Daoy (cell line): ENCODE data around the gene BACH2. TPM values are rescaled to one million over a fixed set of nuclear protein-coding genes. Genes with fewer than 3 reads are reported as not detected.
"Not testable (repeated sequence)": the region's sequence is repeated elsewhere in the genome, so short reads cannot be mapped to it uniquely, and the experiment has no call there.

Source experiments
- DNase-seq: peaks from one replicate; pipeline ENCODE4 v3.0.0-alpha.2; 2015; ENCODE audit warnings: low read depth
- total RNA-seq: library from RNA; depleted of rRNA; stranded (reverse); fragments of >200 nt; shearing (Covaris generic); gene quantifications from 2 replicates; pipeline ENCODE4 v1.2.3, GENCODE V29; 2014

The BACH2 gene
- total RNA-seq, 1 experiment from 2014 or later: 0.46 TPM

DNA sequence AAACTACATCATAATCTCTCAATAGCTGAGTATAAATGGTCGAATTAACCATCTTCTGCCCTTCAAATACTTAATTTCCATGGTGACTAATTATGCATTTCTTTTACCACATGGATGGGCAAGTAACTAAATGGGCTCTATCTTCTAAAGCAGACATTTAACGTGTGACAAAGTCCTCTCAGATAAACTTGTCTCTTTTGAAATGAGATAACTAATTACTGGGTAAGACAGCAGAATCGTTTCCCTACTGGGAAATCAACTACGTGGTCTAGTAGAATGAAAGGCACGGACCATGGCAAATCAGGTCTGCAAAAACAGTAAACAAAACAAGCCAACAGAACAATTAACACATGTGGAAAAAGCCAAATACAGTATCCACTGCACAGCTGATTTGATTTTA is 137.7 kb downstream of the BACH2 start:
- DNase-seq: no peak

DNA sequence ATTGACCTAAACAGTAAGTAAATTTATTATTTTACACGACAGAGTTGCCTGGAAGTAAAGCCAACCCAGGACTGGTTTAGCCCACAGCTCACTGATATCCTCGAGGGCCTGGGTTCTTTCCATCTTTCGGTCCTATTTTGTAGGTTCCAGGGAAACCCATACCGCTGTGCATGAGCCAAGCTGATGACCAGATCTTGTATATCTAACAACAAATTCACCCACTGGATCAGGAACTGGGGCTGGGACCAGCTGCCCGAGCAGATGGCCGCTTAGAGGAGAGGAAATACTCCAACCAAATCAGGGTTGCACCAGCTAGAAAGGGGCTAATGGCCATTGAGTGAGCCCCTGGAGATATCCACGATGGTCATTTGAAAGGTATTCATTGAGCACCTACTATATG is 139.2 kb downstream of the BACH2 start:
- DNase-seq: no peak

DNA sequence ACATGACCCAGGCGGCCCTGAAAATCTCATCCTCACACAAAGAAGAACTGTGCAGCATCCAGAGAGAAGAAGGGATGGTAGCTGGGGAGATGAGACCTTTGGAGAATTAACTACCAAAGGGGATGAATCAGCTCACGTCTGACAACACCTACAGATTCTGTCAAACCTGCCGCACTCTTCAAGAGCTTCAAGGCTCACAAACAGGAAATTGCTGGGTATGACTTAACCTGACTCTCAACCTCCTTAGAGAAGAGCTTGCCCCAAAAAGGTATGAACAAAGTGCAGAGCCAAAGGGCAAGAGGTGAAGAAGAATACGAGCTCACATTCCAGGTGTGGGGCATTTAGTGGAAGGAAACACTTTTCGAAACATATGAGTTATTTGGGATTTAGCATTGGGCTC is 139.8 kb downstream of the BACH2 start:
- DNase-seq: no peak

DNA sequence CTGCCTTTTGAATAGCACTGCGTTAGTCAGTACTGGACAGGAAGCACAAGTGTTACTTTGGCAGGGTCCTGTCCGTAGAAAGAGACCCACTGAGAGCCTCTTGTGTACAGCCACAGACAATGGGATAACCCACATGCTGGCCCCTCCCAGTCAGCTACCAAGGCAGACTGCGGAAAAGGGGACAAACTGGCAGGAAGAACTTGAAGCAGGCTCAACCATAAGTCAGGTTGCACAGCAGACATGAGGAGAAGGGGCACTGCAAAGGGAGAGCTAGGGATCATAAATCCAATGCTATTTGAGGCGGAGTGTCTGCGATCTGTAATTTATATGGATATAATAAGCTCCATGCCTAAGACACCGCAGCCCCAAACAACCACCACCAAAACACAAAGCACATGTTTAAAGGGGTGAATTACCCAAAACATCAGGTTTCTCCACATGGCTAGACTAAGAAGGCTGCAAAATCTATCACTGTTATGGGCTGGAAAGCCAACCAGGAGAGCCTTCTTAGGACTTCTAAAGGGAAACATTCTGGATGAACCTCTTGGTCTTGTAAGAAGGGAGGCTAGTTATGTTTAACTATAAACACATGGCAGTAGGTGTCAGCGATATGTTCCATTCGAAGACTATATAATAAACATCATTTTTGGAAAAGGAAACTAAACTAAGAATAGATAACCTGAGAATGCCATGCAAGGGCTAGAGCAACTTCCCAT is 141.7 kb downstream of the BACH2 start:
- no peak for DNase-seq

DNA sequence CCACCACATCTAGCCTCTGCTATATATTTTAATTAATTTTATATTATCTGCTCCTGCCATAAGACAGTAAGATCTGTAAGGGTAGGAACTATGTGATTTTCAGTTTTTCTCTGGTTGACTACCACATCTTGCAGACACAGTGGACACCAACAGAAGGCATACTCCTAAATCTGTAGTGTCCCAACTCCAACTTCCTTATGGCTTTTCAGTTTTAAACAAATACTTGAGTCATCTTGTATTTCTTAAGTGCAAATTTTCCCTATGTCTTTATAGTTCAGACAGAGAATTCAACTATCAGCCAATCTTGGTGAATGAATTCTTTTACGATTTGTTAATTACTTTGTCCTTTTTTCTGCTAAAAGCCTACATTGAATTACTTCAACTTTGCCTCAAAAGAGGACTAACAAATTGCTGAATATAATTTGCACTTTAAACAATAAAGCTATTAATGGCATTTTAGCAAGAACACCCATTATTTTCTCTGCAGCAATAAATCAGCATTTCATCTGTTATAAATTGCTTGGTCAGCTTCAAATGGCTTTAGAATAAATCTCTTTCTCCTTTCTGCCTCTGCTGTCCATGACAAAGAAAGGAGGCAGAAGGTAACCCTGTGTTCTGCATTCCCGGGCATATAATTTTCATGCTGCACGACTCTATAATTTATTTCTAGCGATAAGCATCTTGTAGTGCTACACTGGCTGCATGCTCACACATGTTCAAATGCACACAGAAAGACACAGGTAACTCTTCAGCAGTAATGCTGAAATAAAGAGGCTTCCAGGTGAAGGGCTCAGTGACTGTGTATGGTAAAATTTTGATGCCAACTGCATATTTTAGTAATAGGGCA is 144.8 kb downstream of the BACH2 start:
- no peak for DNase-seq

DNA sequence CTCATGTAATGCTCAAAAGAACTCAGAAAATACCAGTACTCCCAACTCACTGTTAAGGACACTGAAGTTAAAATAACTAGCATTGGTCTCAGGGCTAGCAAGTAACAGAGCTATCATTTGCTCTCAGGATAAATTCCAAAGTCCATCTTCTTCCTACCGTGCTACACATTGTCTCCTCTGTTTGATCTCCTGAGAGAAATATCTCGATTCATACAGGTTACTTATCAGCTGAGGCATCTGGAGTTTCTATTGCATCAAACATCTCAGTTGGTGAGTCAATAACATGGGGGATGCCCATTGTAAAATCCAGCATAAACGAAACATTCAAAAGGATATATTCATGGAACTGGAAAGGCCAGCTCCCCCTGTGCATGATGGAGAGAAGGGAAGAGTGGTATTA is 147.4 kb downstream of the BACH2 start:
- no peak for DNase-seq

DNA sequence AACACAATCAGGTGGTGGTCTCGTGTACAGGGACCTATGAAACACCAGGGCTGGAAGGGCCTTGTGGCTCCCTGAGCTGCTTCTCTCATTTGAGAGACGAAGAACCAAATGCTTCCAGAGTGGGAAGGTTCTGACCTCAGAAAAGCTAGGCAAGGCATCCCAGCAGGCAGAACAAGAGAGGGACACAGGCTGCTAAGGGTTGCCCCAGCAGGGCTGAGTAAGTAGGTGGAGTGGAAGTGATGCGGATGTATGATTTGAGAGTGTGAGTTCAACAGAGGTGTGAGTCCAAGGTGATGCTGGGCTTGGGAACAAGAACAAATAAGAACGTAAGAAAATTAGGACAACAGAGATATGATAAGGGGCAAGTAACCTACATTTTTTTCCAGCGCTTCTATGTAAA is 147.8 kb downstream of the BACH2 start:
- DNase-seq: no peak

DNA sequence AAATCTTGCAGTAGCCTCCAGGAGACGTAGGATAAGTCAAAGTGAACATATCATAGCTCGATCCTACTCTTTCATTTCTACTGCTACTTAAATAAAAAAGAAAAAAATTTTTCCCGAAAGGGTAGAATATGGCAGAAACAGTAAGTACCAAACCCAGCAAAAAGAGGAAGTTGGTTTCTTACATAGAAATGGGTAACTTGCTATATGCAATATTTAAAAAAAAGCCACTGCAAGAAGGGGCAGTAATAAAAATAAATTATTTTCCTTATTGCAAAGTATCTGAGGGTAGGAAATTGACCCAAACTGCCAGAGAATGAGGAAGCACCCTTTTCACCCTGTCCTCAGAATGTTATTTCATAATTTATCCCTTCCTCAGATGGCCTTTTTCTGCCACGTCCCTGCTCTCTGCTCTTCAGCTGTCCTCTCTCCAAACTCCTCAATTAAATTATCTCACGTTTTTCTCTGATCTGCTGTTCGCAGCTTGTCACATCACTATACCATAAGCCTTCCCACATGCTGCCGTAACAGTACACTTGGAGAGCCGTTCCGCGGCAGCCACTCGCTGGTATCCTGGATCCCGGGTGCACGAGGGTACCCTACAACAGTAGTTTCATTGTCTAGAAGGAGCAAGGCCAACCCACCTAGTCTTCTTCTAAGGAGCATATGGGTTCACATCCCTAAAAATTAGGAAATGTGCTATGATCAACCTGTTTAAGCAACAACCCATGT is 149.6 kb downstream of the BACH2 start:
- no peak for DNase-seq

DNA sequence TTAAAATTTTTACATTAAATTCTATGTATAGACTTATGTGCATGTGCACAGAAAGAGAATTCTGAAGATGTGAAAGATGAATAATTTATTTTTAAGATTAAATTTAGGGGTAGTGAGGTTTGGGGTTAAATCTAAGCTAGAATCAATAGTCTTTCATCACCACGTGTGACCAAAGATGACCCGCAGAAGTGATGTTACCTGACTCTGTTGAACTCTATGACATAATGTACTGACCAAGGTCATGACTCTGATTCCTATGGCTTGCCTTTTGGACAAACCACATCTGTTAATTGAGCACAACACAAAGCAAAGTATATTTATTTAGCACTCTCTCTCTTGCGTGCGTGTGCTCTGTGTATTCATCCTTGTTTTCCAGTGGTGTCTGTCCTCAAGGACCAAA is 150.6 kb downstream of the BACH2 start:
- no peak for DNase-seq

DNA sequence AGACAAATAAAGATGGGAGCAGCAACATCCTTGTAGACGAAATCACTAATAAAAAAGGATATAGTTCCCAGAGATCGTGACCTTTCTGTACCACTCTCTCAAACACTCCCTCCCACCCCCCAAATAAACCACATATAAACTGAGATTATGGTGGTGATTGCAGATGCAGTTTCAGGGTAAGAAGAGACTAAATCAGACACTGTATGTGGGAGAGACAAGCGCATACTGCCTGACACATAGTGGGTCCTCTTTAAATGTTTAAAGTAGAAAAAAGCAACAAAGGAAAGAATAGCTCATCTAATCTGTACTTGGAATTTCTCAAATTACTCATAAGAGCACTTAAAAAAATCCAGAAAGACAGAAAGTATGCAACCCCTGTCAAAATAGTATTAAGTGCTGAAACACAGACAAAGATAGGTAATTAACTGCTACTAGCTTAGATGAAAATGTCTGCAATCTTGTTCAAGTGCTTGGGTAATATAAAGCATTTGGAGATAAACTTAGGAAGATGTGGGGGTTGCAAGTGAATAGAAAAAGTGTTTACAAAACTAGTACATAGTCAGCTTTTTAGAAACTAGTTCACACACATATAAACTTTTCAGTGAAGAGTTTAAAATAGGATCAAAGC is 151.6 kb downstream of the BACH2 start:
- DNase-seq: no peak

DNA sequence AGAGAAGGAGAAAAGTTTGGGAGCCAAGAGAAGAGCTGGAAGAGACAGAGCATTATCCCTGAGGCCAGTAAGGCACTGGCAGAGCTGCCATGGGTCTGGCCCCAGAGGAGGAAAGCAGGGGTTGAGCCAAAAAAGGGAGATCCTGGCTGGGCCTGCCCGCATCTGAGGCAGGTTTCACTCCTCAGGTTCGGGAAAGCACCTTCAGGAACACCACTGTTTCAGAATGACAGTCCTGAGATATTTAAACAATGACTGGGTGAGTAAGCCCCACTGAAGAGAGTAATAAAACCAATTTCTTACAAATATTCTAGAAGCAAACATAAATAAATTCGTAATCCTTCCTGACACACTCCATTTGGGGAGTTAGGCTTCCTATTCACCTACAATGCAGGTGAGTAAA is 152.2 kb downstream of the BACH2 start:
- DNase-seq: no peak

DNA sequence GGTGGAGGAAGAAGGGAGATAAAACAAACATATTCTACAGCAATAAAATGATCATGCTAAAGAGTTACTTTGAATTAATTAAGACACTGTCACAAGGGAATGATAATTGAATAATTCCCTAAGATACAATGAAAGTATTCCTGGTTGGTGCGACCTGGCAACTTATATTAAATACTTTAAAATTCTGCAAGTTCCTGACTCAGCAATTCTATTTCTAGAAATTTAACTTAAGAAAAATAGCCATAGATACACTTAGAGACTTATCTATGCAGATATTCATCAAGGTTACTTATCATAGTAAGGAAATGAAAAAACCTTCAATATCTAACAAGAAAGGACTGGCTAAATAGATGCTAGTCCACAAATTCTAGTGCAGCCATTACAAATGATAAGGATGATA is 156.0 kb downstream of the BACH2 start:
- DNase-seq: no peak

DNA sequence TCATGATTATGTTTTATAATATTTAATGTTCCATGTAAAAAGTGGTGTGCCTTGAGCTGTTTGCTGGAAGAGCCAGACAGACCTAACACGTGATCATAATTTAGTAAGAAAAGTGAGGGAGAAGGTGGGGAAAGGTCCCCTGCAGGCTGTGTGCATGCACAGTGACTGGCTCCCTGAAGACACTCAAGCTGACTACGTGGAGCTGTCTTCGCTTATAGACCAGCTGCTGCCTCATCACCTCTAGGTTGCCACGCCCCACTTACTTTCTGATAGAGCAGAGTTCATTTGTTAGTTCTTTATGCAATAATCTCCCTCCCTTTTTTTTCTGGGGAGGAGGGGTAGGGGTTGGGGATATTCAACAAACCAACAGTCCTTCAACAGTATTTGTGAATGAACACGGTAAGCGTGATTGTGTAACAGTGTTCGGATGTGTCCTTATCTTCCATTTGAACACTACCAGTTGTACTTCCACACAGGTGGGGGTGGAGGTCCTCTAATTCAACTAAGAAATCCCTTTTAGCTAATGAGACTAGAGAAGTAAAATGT is 157.3 kb downstream of the BACH2 start:
- DNase-seq: no peak

DNA sequence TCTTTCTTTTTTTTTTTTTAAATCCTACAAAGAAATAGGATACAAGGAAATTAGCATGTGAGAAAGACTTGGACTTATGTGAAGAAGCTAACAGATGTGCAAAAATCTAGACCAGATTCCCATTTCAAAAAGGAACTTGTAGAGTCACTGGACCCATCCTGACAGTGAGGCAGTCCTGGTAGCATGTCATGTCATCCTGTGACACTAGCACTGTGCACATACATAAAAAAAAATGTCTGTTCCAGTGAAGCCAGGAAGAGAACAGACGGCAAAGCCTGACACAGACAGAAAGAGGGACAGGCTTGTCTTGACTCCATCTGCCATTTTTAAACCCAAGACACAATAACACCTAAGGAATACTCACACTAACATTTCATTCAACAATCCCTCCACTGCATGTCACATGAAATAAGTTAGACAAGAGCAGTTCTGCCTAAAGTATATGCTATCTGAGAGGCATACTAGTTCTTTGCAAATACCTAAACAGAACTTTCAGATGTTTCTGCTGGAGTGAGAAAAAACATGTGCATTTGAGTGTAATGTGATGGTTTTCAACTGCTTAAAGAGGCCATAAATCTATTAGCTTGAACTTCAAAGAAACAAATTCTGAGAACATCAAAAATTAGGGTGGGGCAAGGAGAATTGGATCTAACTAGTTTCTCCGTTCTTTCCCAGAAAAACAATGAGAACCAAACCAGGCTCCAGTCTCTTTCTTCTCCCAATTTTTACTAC is 159.6 kb downstream of the BACH2 start:
- DNase-seq: no peak

DNA sequence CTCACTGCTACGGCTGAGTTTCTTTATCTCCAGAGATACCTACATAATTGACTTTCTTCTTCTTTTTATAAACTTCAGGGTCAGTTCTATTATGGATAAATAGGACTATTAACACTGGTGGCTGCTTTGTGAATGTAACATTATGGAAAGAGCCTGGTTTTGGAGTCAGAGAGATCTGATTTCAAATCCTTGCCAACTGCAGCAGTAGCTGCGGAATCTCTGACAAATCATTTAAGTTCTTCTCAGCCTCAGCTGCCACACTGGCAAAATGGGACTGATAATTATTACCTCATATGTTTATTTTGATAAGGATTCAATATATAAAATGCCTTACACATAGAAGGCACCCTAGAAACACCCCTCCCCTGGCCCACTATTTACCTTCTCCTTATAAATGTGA is 160.5 kb downstream of the BACH2 start:
- no peak for DNase-seq

DNA sequence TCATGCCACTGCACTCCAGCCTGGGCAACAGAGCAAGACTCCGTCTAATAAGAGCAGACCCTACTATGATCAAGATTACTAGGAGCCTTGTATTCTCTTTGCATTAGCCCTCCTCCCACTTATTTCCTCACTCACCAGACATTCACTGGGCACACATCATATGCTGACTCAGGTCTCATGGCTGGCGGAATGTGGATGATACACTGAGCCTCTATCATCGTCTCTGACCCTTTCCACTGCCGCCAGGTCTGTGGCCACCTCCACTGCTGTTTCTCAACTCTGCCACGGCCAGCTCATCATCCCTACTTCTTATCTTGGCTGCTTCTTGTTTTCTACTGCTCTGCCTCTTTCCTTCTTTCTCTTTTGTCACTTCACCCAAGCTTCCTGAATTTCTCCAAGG is 161.0 kb downstream of the BACH2 start:
- peak; percentile 64 for DNase-seq

DNA sequence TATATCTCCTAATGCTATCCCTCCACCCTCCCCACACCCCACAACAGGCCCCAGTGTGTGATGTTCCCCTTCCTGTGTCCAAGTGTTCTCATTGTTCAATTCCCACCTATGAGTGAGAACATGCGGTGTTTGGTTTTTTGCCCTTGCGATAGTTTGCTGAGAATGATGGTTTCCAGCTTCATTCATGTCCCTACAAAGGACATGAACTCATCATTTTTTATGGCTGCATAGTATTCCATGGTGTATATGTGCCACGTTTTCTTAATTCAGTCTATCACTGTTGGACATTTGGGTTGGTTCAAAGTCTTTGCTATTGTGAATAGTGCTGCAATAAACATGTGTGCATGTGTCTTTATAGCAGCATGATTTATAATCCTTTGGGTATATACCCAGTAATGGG is 163.0 kb downstream of the BACH2 start:
- DNase-seq: not testable (repeated sequence)

DNA sequence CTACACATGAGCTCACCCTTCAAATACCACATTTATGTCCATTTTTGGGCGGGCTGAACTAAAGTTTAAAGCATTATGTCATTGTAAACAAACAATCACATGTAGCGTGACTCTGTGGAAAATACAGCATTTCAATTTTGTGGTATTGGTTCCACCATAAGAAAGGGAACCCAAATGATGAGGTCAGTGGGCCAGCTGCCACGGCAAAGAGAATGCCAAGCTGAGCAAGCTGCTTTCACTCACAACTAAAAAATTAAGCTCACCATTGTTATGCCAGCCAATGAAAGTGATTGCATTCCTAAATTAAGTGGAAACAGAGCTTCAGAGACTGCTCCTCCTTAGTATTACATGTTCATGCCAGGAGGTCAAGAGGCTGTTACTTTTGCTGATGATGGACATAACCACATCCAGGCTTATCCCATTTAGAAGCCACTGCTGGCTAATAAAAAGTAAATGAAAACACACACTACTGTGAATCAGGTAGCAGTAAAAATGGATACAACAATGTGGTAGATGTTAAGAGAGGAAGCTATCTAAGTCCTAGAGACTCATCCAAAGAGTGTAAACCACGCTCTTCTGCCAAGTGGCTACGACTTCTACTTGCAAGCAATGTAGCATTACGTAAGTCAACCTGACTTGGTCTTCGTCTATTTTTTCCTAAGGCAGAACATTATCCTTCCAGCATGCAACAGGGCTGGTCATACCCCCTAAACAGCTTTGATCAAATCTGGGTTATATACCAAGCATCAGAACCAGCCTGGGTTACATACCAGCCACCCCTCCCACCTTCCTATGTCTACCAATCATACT is 164.8 kb downstream of the BACH2 start:
- DNase-seq: peak; percentile 54

DNA sequence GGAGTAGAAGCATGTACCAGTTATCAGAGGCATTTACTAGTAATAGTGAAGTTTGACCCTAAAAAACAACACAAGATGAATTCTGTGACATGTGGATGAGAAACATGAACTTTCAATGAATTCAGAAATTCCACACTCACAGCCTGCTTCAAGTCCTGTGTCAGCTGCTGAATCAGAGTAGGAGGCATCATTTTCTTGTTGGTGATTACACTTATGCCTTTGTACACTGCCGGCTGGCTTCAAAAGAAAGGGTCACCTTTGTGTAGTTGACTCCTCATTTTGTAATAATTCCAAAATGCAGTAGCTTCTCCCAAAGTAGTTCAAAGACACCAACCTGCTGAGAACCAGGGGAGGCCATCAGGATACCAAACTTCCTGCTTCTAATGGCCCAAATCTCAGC is 165.5 kb downstream of the BACH2 start:
- DNase-seq: no peak

DNA sequence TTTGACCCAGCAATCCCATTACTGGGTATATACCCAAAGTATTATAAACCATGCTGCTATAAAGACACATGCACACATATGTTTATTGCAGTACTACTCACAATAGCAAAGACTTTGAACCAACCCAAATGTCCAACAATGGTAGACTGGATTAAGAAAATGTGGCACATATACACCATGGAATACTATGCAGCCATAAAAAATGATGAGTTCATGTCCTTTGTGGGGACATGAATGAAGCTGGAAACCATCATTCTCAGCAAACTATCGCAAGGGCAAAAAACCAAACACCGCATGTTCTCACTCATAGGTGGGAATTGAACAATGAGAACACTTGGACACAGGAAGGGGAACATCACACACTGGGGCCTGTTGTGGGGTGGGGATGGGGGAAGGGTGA is 168.0 kb downstream of the BACH2 start:
- DNase-seq: not testable (repeated sequence)
